Left forelimb (tissue), 1 donor: ENCODE data around the gene GIMD1.

Experiments used
- DNase-seq: peaks from one replicate; pipeline ENCODE4 v3.0.0-alpha.2; 2018; ENCODE audit warnings: low spot score

GIMD1 gene

DNA sequence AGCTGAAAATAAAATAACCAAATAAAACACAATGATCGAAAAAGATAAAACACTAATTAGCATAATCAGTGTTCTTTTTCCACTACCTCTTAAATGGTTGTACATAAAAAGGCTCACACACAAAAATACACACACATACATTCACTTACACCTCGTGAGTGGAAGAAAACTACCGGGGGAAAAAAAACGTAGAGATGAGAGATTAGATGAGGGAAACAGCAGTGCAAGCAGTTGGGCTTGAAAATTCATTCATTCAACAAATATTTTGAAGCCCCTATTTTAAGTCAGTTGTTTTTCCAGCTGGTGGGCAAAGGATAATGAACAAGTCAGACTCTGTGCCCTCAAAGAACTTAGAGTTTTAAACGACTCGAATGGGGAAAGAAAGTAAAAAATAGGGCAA, 53.6 kb downstream of the GIMD1 start:
- no peak for DNase-seq

DNA sequence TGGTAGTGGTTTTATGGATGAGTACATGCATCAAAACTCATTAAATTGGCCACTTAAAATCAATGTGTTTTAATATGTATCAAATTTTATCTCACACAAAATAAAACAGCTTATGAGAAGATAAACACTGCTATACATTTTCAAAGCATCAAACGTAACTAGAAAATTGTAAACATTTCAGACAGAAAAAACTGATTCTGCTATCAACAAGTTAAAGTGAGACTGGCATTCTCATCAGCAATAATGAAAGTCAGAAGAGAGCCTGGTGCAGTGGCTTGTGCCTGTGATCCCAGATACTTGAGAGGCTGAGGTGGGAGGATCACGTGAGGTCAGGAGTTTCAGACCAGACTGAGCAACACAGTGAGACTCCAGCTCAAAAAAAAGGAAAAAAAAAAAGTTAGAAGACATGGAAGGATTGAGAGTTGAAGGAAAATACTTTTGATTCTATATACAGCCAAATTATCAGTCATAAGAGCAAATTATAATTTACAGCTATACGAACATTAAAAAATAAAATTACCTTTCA, 55.5 kb downstream of the GIMD1 start:
- no peak for DNase-seq

DNA sequence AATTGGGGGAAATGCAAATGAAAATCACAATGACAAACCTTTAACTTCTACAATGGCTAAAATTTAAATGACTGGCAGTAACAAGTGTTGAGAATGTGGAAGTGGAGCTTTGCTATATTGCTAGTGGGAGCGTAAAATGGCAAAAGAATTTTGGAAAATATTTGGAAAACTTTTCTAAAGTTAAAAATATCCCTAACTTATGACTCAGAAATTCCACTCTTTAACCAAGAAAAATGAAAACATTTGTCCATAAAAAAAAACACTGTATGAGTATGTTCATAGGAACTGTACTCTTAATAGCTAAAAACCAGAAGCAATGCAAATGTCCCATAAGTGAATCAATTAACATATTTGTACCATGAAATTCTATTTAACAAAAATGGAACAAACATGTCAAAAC, 56.2 kb downstream of the GIMD1 start:
- DNase-seq: no peak
